Activated effector memory CD4-positive, alpha-beta T cell treated with Interleukin-2 at 50 U/mL for 16 hours (primary cell): ENCODE results near the gene CLTA.
"Not testable (repeated sequence)": the region's sequence is repeated elsewhere in the genome, so short reads cannot be mapped to it uniquely, and the experiment has no call there.

Experiments
- DNase-seq: peaks from one replicate; pipeline ENCODE4 v3.0.0-alpha.2; 2020

Gene CLTA

GRCh38 chr9:36248061-36248460 lies 57.3 kb downstream of the CLTA start:
- DNase-seq: not testable (repeated sequence)

GRCh38 chr9:36249189-36249588 lies 58.5 kb downstream of the CLTA start:
- DNase-seq: no peak

- DNase-seq: no peak
Measured at GRCh38 chr9:36250079-36250478, 59.4 kb downstream of the CLTA start.

GRCh38 chr9:36251428-36251827 lies 60.7 kb downstream of the CLTA start:
- no peak for DNase-seq

GRCh38 chr9:36258208-36258995 lies 67.7 kb downstream of the CLTA start, which contains the start of gene GNE:
TSS of gene GNE (minus strand) at chr9:36258448. CDS start at chr9:36249355, 9,093 bp downstream.
- peak; percentile 96 for DNase-seq

- DNase-seq: no peak
Measured at GRCh38 chr9:36258996-36259533, 68.3 kb downstream of the CLTA start.
